TTC549 (cell line): Measurements from ENCODE around the gene DLG2.
"Not testable (repeated sequence)": the region's sequence is repeated elsewhere in the genome, so short reads cannot be mapped to it uniquely, and the experiment has no call there.

Source experiments
- FAIRE-seq: peaks from 2 replicates; lab custom pipeline; 2012; peaks lifted over from hg19 to GRCh38; lab: Jason Lieb, UNC

DLG2 gene

DNA sequence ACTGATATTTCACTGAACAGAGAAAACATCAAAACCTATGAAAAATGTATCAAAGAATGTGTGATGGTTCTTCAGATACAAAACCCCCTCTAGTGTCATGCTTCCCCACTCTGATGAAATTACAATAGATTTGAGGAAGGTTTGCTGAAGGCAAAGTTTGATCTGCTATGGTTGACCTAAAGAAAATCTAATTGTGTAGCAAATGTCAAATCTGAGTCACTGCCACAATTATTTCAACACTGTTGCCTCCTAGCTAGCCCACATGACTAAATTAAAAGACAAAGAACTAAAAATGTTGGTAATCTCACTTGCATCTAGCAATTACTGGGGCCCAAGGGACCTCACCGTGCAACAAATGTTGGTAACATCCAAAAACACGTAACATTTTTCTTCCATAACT is 728.0 kb downstream of the DLG2 start:
- FAIRE-seq: no peak

- no peak for FAIRE-seq
These were observed 732.5 kb downstream of the DLG2 start for GRCh38 chr11:84894666-84895065.

- FAIRE-seq: no peak
These were observed 736.5 kb downstream of the DLG2 start for GRCh38 chr11:84890676-84891075.

DNA sequence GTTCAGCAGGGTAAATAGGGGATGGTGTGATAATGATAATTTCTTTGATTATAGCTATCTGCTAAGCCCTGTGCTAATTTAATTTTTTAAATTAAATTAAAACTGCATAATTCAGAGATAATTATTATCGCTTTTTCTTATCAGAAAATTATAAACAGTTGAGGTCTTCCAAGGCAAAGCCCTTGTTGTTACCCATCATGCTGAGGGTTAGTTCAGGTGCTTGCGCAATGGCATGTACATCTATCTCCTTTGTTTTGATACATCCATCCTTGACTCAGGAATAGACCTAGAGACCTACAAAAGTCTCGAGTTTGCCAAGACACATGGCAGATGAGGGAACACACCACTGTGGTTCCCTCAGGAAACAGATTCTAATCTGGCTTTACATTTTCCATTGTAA is 737.6 kb downstream of the DLG2 start:
- no peak for FAIRE-seq

DNA sequence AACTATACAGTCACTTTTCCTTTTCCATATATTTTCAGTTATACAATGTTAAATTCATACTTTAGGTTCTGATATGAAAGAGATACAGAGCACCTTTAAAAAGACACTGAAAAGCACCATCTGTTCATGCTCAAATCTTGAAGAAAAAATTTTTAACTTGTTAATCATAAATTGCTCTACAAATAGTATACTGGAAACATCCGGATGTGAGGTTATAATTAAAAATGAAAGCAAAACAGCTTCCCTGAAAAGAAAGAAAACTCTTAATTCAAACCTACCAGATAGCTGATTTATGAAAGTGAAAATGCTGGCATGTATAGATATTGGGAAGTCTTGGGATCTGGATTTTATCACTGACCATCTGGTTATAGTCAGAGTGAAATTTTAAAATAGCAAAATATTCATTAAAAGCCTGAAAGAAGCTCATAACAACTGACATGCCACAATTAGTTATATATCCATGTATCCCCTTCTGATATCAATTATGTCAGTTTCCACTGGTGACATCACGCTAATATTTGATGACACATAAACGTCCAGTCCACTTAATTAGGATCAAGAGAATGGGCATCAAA is 740.0 kb downstream of the DLG2 start:
- no peak for FAIRE-seq

DNA sequence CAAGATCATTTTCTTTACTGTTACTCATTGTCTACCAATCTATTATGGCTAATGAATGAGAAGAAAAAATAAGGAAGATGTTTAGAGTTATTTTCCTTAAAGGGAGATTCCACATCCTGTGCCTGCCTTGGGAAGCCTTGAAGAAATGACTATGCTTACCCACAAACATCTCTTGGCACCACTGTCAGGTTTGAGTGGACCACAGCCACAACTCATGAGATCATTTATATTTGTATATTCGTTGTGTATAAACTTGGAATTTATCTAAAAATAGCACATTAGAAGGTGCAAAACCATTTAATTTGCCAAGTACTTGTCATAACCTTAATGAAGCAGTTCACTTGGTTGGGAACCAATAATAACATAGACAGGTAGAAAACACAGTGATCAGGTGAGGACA is 740.8 kb downstream of the DLG2 start:
- no peak for FAIRE-seq

- no peak for FAIRE-seq
These were observed 742.3 kb downstream of the DLG2 start for GRCh38 chr11:84884836-84885235.

GRCh38 chr11:84882056-84882455 is 745.1 kb downstream of the DLG2 start:
- FAIRE-seq: no peak

DNA sequence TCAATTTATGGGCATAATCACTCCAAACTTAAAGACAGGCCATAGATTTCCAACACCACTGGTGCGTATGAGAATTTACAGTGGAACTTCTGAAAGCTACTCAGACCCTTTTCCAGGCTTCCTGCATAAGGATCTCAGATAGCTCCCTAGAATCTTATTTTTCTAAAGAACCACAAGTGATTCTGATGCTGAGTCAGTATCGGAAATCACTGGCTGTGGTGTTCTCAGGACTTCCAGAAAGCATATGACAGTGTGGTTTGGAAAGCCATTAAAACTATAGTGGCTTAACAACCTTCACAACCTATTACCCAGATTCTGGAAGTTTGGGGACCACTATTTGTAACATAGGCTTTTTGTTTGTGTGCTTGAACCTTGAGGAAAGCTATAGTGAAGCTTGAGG is 756.0 kb downstream of the DLG2 start:
- FAIRE-seq: no peak

- FAIRE-seq: no peak
These were observed 756.7 kb downstream of the DLG2 start for GRCh38 chr11:84870486-84870885.

DNA sequence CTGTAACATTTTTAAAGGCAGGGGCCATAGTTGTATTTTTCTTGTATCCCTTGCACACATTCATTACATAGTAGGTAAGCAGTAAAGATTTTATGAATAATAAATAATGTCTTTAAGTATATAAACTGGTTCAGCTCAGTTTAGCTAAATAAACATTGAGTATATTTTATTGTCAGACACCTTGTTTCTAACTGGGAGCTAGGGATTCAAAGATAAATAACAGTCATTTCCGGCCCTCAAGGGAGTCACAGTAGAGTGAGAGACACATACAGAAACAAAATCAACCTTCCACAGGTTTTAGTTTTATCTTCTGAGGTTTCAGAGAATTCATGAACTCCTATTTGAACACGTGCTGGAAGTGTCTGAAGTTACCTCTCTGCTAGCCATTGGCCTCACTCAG is 760.2 kb downstream of the DLG2 start:
- FAIRE-seq: no peak

DNA sequence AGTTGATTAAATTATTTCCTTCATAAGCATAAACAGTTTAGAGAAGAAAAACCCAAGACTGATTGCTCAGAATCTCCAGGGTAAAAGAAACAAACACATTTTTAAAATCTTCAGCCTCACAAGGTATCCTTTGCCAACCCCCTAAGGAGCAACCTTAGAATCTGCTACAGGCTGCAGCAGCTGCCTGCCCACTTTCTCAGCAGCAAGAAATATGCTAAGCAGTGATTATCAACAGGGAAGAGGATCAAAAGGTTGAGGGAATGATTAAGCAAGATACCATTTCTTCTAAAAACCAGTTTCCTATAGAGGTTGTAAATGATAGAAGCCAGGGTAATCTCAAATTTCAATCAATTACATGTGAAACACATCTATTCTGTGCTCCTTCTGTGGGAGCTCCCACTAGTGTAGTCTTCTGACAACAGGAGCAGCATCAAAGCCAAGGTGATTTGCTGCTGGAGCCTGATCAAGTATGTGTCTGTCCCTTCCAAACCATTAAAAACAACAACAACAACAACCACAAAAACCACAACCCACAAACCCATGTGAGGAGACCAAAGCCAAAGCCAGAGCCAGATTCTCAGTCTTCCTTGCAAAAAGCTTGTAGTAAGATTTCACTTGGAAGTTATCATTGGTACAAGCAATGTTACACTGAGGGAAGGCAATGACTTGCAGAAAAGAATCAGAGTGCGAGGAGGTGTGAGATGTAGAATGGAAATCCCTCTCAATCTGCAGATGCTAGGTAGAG is 761.2 kb downstream of the DLG2 start:
- FAIRE-seq: no peak

GRCh38 chr11:84865257-84865656 is 761.9 kb downstream of the DLG2 start:
- FAIRE-seq: no peak

- FAIRE-seq: no peak
These were observed 769.4 kb downstream of the DLG2 start for GRCh38 chr11:84857746-84858145.

GRCh38 chr11:84855508-84856245 is 771.5 kb downstream of the DLG2 start:
- no peak for FAIRE-seq

DNA sequence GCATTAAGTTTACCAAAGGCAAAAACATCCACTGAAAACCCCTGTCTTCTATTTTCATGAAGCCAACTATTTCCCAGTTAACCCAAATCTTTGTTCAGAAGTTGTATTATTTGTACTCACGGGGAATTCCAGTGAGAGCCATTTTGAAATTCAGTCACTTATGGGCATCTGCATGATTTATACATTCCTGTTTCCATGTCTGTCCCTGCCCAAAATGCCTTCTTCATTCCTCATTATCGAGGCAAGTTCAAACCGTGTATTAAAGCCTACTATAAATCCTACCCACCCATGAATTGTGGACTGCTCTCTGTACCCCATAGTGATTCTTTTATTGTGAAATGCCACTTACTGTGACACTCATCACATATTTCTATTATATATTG is 772.7 kb downstream of the DLG2 start:
- FAIRE-seq: no peak

- FAIRE-seq: no peak
These were observed 773.2 kb downstream of the DLG2 start for GRCh38 chr11:84853841-84854497.

GRCh38 chr11:84847842-84848241 is 779.3 kb downstream of the DLG2 start:
- FAIRE-seq: no peak

- FAIRE-seq: not testable (repeated sequence)
These were observed 786.9 kb downstream of the DLG2 start for GRCh38 chr11:84840201-84840600.

DNA sequence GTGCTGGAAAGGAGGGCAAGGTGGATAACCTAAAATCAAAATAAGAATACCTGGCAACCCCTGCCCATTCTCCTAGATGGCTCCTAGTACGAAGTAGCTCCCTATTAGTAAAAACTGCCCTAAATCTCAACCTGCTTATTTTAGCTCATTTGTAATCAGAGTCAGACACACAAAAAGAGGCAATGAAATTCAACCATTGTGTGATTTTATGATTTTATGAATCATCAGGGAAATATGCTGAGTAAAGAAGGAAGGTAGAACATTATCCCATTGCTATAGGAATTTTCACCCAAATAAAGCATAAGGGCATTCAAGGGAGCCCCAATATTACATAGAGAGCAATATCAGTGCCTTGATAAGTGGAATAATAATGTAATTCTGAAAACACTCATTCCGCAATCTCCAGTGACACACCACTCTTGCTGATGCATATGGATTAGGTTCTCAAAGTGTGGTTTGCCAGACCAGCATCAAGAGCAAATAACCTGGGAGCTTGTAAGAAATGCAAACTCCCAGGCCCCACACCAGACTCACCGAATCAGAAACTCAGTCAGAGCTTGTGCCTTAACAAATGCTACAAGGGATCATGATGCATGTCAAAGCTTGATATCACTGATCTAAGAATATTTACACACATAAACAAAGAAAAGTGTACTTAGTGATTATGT is 789.6 kb downstream of the DLG2 start:
- FAIRE-seq: no peak

- FAIRE-seq: no peak
These were observed 790.8 kb downstream of the DLG2 start for GRCh38 chr11:84836371-84836770.

DNA sequence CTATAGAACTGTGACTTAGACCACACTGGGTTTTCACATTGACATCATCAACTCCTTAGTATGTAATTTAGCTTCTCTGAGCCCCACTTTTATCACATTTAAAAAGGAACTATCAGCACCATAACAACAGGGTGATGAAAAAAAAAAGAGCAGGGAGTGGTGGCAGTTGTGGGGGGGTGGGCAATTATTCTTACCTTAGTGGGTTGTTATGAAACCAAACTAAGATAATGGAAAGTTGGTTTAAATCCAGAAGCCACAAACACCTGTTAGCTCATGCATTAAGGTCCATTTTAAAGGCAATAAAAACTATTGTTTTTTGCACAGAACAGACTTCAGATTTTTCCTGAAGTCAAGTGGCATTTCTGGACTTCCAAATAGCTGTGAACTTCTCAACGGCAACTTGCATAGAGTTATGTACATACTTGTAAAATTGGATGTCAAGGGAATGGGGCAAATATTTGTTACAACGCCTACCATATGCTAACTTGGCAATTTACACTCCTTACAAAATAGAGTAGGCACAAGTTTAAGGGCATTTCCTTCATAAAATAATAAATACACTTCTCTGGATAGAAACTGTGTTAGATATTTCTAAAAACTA is 793.6 kb downstream of the DLG2 start:
- no peak for FAIRE-seq
